T-cell (primary cell): Measurements from ENCODE around the gene SLC12A8. TPM values are rescaled to one million over a fixed set of nuclear protein-coding genes. Genes with fewer than 3 reads are reported as not detected.
A peak's percentile ranks its signal among the peaks of the same experiment; 100 is the strongest.

Experiments
- ATAC-seq, 4 experiments: fragments of 200-7000 bp in 3 of 4; fragments of 150-1000 bp in 1 of 4; cut with Tn5 transposase; replicated peaks in 1 of 4; 1 replicate in 3 of 4; 2 replicates in 1 of 4; pipeline ENCODE4 v1.10.0; 2021; ENCODE audit warnings: moderate library complexity in 3 of 4, mild to moderate bottlenecking in 2 of 4, moderate number of reproducible peaks in 1 of 4
- CTCF ChIA-PET, 2 donors: fragments of 300-600 bp; sonication (Branson Sonifier 250); formaldehyde crosslinking; loops; one replicate each; lab custom pipeline; 2022; ENCODE audit warnings: antibody characterized with exemption in 2 of 2; lab: Charles Lee
- POLR2A ChIA-PET, 2 donors: fragments of 300-600 bp; sonication (Branson Sonifier 250); formaldehyde crosslinking; loops; one replicate each; lab custom pipeline; 2022; ENCODE audit warnings: antibody characterized with exemption in 2 of 2; lab: Charles Lee
- DNase-seq, 35 experiments: peaks; one replicate each; pipeline versions ENCODE4 v3.0.0 to v3.0.0-alpha.2; 2013 to 2023
- H3K27ac ChIP-seq: one replicate; pipeline ENCODE4 v1.5.1; 2013; ENCODE audit warnings: low read length
- H3K27me3 ChIP-seq, 2 experiments: replicated peaks in 1 of 2; 1 replicate in 1 of 2; 2 replicates in 1 of 2; pipeline versions ENCODE4 v1.6.1 to v1.7.0; 2013; ENCODE audit warnings: low read length in 1 of 2, mixed read lengths in 1 of 2; ENCODE audit not compliant: control insufficient read depth in 2 of 2, insufficient read depth in 2 of 2; ENCODE audit errors: extremely low read depth in 1 of 2
- H3K36me3 ChIP-seq, 2 donors: 1 replicate in 1 of 2; 2 replicates in 1 of 2; pipeline versions ENCODE4 v1.6.1 to v1.7.0; 2013; ENCODE audit warnings: low read length in 1 of 2; ENCODE audit not compliant: control insufficient read depth in 2 of 2, insufficient read depth in 1 of 2; ENCODE audit errors: extremely low read depth in 1 of 2
- H3K4me1 ChIP-seq, 2 experiments: 1 replicate in 1 of 2; 2 replicates in 1 of 2; pipeline versions ENCODE4 v1.6.1 to v1.7.0; 2013; ENCODE audit warnings: low read length in 2 of 2, mixed read lengths in 1 of 2; ENCODE audit not compliant: insufficient read depth in 2 of 2, control insufficient read depth in 1 of 2; ENCODE audit errors: extremely low read depth in 1 of 2
- H3K4me3 ChIP-seq, 2 donors: 1 replicate in 1 of 2; 2 replicates in 1 of 2; pipeline versions ENCODE4 v1.5.1 to v1.7.0; 2013; ENCODE audit warnings: mild to moderate bottlenecking in 2 of 2, low read length in 1 of 2, moderate library complexity in 1 of 2; ENCODE audit not compliant: control insufficient read depth in 1 of 2; ENCODE audit errors: extremely low read depth in 1 of 2
- H3K9me3 ChIP-seq: 2 replicates; pipeline ENCODE4 v1.7.0; 2013
- H3K27ac Mint-ChIP-seq, 2 donors: one replicate each; pipeline ENCODE4 v1.8.0; 2020 to 2021; ENCODE audit warnings: mild to moderate bottlenecking in 2 of 2, mixed read lengths in 2 of 2
- H3K27me3 Mint-ChIP-seq, 2 donors: one replicate each; pipeline ENCODE4 v1.8.0; 2021 to 2022; ENCODE audit warnings: mixed read lengths in 2 of 2
- H3K36me3 Mint-ChIP-seq: one replicate; pipeline ENCODE4 v1.8.0; 2021; ENCODE audit warnings: mixed read lengths
- H3K4me1 Mint-ChIP-seq, 3 donors: one replicate each; pipeline ENCODE4 v1.8.0; 2020 to 2022; ENCODE audit warnings: mixed read lengths in 3 of 3, mild to moderate bottlenecking in 1 of 3
- H3K4me3 Mint-ChIP-seq, 3 donors: one replicate each; pipeline ENCODE4 v1.8.0; 2020 to 2022; ENCODE audit warnings: mild to moderate bottlenecking in 3 of 3, mixed read lengths in 3 of 3, moderate library complexity in 3 of 3
- H3K9me3 Mint-ChIP-seq, 3 donors: one replicate each; pipeline ENCODE4 v1.8.0; 2020 to 2022; ENCODE audit warnings: mixed read lengths in 3 of 3
- WGBS: methylation state at CpG from one replicate; pipeline ENCODE4 v1.1.5; 2013; ENCODE audit warnings: missing lambda C conversion rate; ENCODE audit not compliant: insufficient coverage; 5-methylcytosine and 5-hydroxymethylcytosine counted together
- total RNA-seq, 35 experiments: library from RNA in 6 of 35; stranded (reverse) in 6 of 35; fragments of 120-200 nt in 1 of 35; gene quantifications; one replicate each; pipeline versions ENCODE4 v1.2.1 to v1.2.4 and lab custom pipeline; 2013 to 2026

The SLC12A8 gene
- total RNA-seq, 5 donors from 2014 or later (not counting 1 experiment from before 2014, with no cell fraction given), result 0.50 to 0.96 (median 0.60) TPM; not detected in 2

DNA sequence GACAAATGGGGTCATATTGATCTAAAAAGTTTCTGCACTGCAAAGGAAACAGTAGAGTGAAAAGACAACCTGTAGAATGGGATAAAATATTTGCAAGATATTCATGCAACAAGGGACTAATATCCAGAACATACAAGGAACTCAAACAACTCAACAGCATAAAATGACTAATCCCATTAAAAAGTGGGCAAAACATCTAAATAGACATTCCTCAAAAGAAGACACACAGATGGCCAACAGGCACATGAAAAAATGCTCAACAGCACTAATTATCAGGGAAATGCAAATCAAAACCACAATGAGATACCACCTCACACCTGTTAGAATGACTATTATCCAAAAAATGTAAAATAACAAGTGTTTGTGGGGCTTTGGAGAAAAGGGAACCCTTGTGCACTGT lies 8.8 kb downstream of the SLC12A8 start:
- Histone ChIP-seq H3K27ac (no peak overlapping the region), H3K4me3 (no peak overlapping the region), H3K27me3 (peaks cover 0 to 11% of the 10 kb centered on the region in 2 experiments), H3K9me3 (no peaks in the 10 kb centered on the region), H3K36me3 (no peaks in the 10 kb centered on the region), H3K4me1 (no peaks in the 10 kb centered on the region)
- ChIA-PET POLR2A (no interaction called here), CTCF (interaction anchor here in 1 of 2 donors (0.6 kb wide), 2 partner anchors 275 to 299 kb away, joined by 3 read pairs; no protein-coding TSS in a partner anchor)
- ATAC-seq (no peak), DNase-seq (no peak)
- peaks cover 0 to 14% of the 10 kb centered on the region in 2 donors for H3K27me3 Mint-ChIP-seq
- peaks cover 0 to 7% (median 2%) of the 10 kb centered on the region in 3 donors for H3K9me3 Mint-ChIP-seq
- no peak overlapping the region for H3K4me3 Mint-ChIP-seq
- no peaks in the 10 kb centered on the region for H3K4me1 Mint-ChIP-seq
- no peaks in the 10 kb centered on the region for H3K36me3 Mint-ChIP-seq
- no peak overlapping the region for H3K27ac Mint-ChIP-seq

DNA sequence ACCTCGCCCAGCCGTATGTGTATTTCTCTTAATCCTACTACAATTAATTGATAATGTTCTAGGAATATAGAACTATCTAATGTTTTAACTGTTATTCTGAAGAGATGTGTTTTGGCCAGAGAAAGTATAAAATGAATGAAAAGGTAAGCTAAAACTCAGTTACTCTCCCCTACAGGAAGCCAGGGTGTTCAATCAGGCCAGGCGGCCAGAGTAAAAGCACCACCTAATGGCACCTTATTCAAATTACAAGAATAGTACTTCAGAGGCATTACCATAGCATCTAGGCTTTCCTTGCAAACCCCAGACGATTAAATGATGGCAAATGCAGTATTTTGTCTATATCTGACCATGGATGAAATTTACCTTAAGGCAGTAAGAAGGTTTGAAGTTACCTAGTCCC lies 10.4 kb downstream of the SLC12A8 start:
- no peaks in the 10 kb centered on the region for H3K4me1 ChIP-seq
- no peaks in the 10 kb centered on the region for H3K9me3 ChIP-seq
- H3K4me3 Mint-ChIP-seq, result no peak overlapping the region
- WGBS, result 80% methylated on average over 1 of the region's 4 CpGs
- no peak overlapping the region for H3K4me3 ChIP-seq
- peaks cover 0 to 3% of the 10 kb centered on the region in 2 experiments for H3K27me3 ChIP-seq
- DNase-seq (peak in 1 of 35 experiments; percentile 42), ATAC-seq (no peak)
- ChIA-PET POLR2A (interaction anchor here in 1 of 2 donors (0.6 kb wide), 1 partner anchor 272 kb away, joined by 3 read pairs; no protein-coding TSS in a partner anchor), CTCF (interaction anchor here (0.6 to 1.7 kb wide), 4 partner anchors 63 to 275 kb away, joined by 3 to 10 read pairs (median 6); no protein-coding TSS in a partner anchor)
- H3K4me1 Mint-ChIP-seq, result no peaks in the 10 kb centered on the region
- H3K27ac ChIP-seq, result no peak overlapping the region
- H3K27me3 Mint-ChIP-seq, result peaks cover 0 to 4% of the 10 kb centered on the region in 2 donors
- H3K36me3 ChIP-seq, result no peaks in the 10 kb centered on the region
- H3K27ac Mint-ChIP-seq, result no peak overlapping the region
- peaks cover 0 to 7% (median 2%) of the 10 kb centered on the region in 3 donors for H3K9me3 Mint-ChIP-seq
- no peaks in the 10 kb centered on the region for H3K36me3 Mint-ChIP-seq

- ATAC-seq, result no peak
- Histone ChIP-seq H3K36me3 (no peaks in the 10 kb centered on the region), H3K9me3 (no peaks in the 10 kb centered on the region), H3K27me3 (peaks cover 0 to 3% of the 10 kb centered on the region in 2 experiments), H3K4me3 (no peak overlapping the region), H3K4me1 (no peaks in the 10 kb centered on the region), H3K27ac (no peak overlapping the region)
- Mint-ChIP-seq H3K9me3 (peaks cover 0 to 7% (median 2%) of the 10 kb centered on the region in 3 donors), H3K4me1 (no peaks in the 10 kb centered on the region), H3K4me3 (no peak overlapping the region), H3K27ac (no peak overlapping the region), H3K27me3 (no peaks in the 10 kb centered on the region), H3K36me3 (no peaks in the 10 kb centered on the region)
- ChIA-PET CTCF (no interaction called here), POLR2A (no interaction called here)
- DNase-seq, result no peak
- WGBS, result 41% methylated on average over 3 of the region's 6 CpGs
These were observed 11.8 kb downstream of the SLC12A8 start for GRCh38 chr3:125200731-125201139.

GRCh38 chr3:125194849-125195601 lies 17.5 kb downstream of the SLC12A8 start:
- H3K4me1 ChIP-seq, result no peaks in the 10 kb centered on the region
- ATAC-seq (no peak), DNase-seq (no peak)
- Mint-ChIP-seq H3K27me3 (peaks cover 5 to 6% of the 10 kb centered on the region in 2 donors), H3K4me1 (no peaks in the 10 kb centered on the region), H3K9me3 (no peaks in the 10 kb centered on the region), H3K27ac (no peak overlapping the region), H3K4me3 (no peak overlapping the region), H3K36me3 (no peaks in the 10 kb centered on the region)
- ChIA-PET CTCF (no interaction called here), POLR2A (no interaction called here)
- no peak overlapping the region for H3K27ac ChIP-seq
- no peaks in the 10 kb centered on the region for H3K9me3 ChIP-seq
- no peak overlapping the region for H3K4me3 ChIP-seq
- peaks cover 0 to 5% of the 10 kb centered on the region in 2 experiments for H3K27me3 ChIP-seq
- WGBS, result no CpG with 5 or more reads among the region's 5 CpGs
- H3K36me3 ChIP-seq, result no peaks in the 10 kb centered on the region

- Histone ChIP-seq H3K9me3 (no peaks in the 10 kb centered on the region), H3K36me3 (no peaks in the 10 kb centered on the region), H3K4me3 (no peak overlapping the region), H3K27me3 (peaks cover 0 to 5% of the 10 kb centered on the region in 2 experiments), H3K27ac (no peak overlapping the region), H3K4me1 (no peaks in the 10 kb centered on the region)
- H3K4me3 Mint-ChIP-seq, result no peak overlapping the region
- no peaks in the 10 kb centered on the region for H3K36me3 Mint-ChIP-seq
- no peaks in the 10 kb centered on the region for H3K9me3 Mint-ChIP-seq
- POLR2A ChIA-PET, result no interaction called here
- ATAC-seq, result no peak
- H3K4me1 Mint-ChIP-seq, result no peaks in the 10 kb centered on the region
- CTCF ChIA-PET, result no interaction called here
- peaks cover 5 to 6% of the 10 kb centered on the region in 2 donors for H3K27me3 Mint-ChIP-seq
- no peak overlapping the region for H3K27ac Mint-ChIP-seq
- no peak for DNase-seq
- WGBS, result 90% methylated on average over 4 of the region's 7 CpGs
These were observed 18.3 kb downstream of the SLC12A8 start for GRCh38 chr3:125194061-125194848.

GRCh38 chr3:125192190-125193035 lies 20.1 kb downstream of the SLC12A8 start:
- CTCF ChIA-PET, result interaction anchor here in 1 of 2 donors (0.5 kb wide), 1 partner anchor 246 kb away, joined by 3 read pairs; no protein-coding TSS in a partner anchor
- ATAC-seq, result no peak
- no peaks in the 10 kb centered on the region for H3K36me3 Mint-ChIP-seq

More at GRCh38 chr3:125192190-125193035, 20.1 kb downstream of the SLC12A8 start:
- Mint-ChIP-seq H3K27ac (no peak overlapping the region), H3K9me3 (no peaks in the 10 kb centered on the region), H3K4me3 (no peak overlapping the region), H3K4me1 (no peaks in the 10 kb centered on the region), H3K27me3 (peaks cover 5 to 6% of the 10 kb centered on the region in 2 donors)
- 94% methylated on average over 3 of the region's 12 CpGs for WGBS
- no peak for DNase-seq
- Histone ChIP-seq H3K27ac (no peak overlapping the region), H3K27me3 (peaks cover 0 to 5% of the 10 kb centered on the region in 2 experiments), H3K36me3 (no peaks in the 10 kb centered on the region), H3K4me3 (no peak overlapping the region), H3K9me3 (no peaks in the 10 kb centered on the region), H3K4me1 (no peaks in the 10 kb centered on the region)
- POLR2A ChIA-PET, result no interaction called here
